ENCODE data around the gene SH3PXD2B. TPM values are rescaled to one million over a fixed set of nuclear protein-coding genes. Genes with fewer than 3 reads are reported as not detected.
"Not testable (repeated sequence)": the region's sequence is repeated elsewhere in the genome, so short reads cannot be mapped to it uniquely, and the experiment has no call there.

Gene SH3PXD2B
- total and polyA plus RNA-seq, 11 donors, result 1.1 to 22.7 (median 6.9) TPM

DNA sequence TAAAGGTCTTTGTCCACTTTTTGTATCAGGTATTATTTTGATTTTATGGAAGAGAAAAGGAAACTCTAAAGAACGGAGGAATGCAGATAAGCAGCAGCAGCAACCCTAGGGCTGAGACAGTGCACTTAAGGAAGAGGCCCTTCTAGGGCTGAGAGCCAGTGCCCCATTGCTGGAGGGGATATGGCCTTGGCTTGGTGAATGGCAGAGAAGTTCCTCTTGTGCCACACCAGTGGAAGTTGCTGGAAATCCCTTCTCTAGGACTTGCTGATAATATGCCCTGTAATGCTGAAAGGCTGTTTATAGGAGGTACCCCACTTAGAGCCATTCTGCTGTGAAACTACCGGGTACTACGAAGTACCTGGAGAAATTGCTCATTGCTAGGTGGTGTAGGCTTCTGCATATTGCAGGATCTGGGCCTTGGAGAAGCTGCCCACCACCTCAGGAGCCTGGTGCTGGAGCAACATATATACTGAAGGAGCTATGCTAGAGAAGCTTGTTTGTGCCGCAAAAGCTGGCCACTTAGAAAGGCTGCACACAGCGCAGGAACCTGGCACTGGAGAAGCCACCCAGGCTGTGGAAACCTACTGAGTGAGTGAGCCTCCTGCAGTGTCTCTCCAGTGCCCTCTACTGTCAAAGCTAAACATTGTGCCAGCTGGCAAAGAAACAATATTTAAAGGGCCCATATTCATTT lies 161.1 kb downstream of the SH3PXD2B start:
- ATAC-seq (peak; percentile 91 to 98 (median 97)), DNase-seq (peak in 4 of 5 donors; percentile 64 to 73 (median 66))
- no peaks in the 10 kb centered on the region for H3K36me3 ChIP-seq
- peaks cover 0 to 6% (median 0%) of the 10 kb centered on the region in 12 donors for H3K4me1 ChIP-seq
- intact Hi-C loops (cut with DNase I), result loop anchor here in 6 of 10 donors (2.0 to 10.0 kb wide), 6 partner anchors 98 to 378 kb away; partner anchors contain the start of genes STK10 (in 2 of the 6) and EFCAB9 (in 1 of the 6)
- no peaks in the 10 kb centered on the region for H3K27me3 ChIP-seq
- WGBS, 4 donors, result 40 to 54% (median 46%) methylated on average over 5 of the region's 5 CpGs
- H3K27ac ChIP-seq, result no peak overlapping the region
- H3K4me3 ChIP-seq, result no peak overlapping the region
- TF ChIP-seq, protein P1, sequence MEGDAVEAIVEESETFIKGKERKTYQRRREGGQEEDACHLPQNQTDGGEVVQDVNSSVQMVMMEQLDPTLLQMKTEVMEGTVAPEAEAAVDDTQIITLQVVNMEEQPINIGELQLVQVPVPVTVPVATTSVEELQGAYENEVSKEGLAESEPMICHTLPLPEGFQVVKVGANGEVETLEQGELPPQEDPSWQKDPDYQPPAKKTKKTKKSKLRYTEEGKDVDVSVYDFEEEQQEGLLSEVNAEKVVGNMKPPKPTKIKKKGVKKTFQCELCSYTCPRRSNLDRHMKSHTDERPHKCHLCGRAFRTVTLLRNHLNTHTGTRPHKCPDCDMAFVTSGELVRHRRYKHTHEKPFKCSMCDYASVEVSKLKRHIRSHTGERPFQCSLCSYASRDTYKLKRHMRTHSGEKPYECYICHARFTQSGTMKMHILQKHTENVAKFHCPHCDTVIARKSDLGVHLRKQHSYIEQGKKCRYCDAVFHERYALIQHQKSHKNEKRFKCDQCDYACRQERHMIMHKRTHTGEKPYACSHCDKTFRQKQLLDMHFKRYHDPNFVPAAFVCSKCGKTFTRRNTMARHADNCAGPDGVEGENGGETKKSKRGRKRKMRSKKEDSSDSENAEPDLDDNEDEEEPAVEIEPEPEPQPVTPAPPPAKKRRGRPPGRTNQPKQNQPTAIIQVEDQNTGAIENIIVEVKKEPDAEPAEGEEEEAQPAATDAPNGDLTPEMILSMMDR (IDR thresholded peaks at IDR 0.05), result peak; percentile 67 to 90 (median 81)
- TF ChIP-seq POLR2A (IDR thresholded peaks at IDR 0.05), result no peak
- no peaks in the 10 kb centered on the region for H3K9me3 ChIP-seq

DNA sequence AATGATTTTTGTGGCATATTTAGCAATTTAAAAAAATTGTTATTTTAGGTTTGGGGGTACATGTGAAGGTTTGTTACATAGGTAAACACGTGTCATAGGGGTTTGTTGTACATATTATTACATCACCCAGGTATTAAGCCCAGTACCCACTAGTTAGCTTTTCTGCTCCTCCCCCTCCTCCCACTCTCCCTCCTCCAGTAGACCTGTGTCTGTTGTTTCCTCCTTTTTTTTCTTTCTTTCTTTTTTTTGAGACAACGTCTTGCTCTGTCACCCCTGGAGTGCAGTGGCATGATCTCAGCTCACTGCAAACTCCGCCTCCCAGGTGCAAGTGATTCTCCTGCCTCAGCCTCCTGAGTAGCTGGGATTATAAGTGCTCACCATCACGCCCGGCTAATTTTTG lies 162.5 kb downstream of the SH3PXD2B start:
- not testable (repeated sequence) for DNase-seq, H3K4me3 ChIP-seq, H3K4me1 ChIP-seq, ATAC-seq, H3K9me3 ChIP-seq, H3K27ac ChIP-seq, H3K36me3 ChIP-seq, H3K27me3 ChIP-seq
- WGBS, 4 donors, result 85 to 90% (median 89%) methylated on average over 5 of the region's 5 CpGs
- intact Hi-C loops (cut with DNase I), result loop anchor here in 6 of 10 donors (2.0 to 10.0 kb wide), 6 partner anchors 97 to 377 kb away; partner anchors contain the start of genes STK10 (in 2 of the 6) and EFCAB9 (in 1 of the 6)

DNA sequence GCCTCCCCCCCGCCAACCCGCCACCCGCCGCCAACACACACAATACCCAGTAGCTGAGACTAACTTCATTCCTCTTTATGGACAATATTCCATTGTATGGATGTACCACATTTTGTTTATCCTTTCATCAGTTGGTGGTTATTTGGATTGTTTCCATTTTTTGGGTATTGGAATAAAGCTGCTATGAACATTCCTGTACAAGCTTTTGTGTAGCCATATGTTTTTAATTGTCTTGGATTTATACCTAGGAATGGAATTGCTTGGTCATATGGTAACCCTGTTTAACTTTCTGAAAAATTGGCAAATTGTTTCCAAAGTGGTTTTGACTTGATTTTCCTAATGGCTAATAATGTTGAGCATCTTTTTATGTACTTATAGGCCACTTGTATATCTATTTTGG lies 165.9 kb downstream of the SH3PXD2B start:
- DNase-seq (no peak), ATAC-seq (no peak)
- TF ChIP-seq POLR2A (IDR thresholded peaks at IDR 0.05), result no peak
- TF ChIP-seq, protein P1 (IDR thresholded peaks at IDR 0.05), result no peak
- Histone ChIP-seq H3K4me3 (no peak overlapping the region), H3K27ac (no peak overlapping the region), H3K4me1 (peaks cover 0 to 18% (median 7%) of the 10 kb centered on the region in 12 donors), H3K9me3 (no peaks in the 10 kb centered on the region), H3K27me3 (no peaks in the 10 kb centered on the region), H3K36me3 (no peaks in the 10 kb centered on the region)
- WGBS, 4 donors, result 92 to 100% (median 95%) methylated on average over 4 of the region's 4 CpGs
- intact Hi-C loops (cut with DNase I), result loop anchor here in 3 of 10 donors (10.0 kb wide), 3 partner anchors 104 to 374 kb away; partner anchors contain the start of genes SH3PXD2B (in 1 of the 3) and STK10 (in 1 of the 3)

DNA sequence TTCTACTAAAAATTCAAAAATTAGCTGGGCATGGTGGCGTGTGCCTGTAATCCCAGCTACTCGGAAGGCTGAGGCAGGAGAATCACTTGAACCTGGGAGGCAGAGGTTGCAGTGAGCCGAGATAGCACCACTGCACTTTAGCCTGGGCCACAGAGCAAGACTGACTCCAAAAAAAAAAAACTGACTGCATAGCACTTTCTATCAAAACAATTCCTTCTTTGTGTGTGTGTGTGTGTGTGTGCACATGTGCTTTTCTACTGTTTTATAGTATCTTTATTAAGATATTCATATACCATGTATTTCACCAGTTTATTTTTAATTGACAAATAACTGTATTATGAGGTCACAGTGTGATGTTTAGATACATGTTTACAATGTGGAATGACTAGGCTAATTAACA lies 167.2 kb downstream of the SH3PXD2B start:
- not testable (repeated sequence) for ATAC-seq
- intact Hi-C loops (cut with DNase I), result loop anchor here in 3 of 10 donors (10.0 kb wide), 3 partner anchors 102 to 372 kb away; partner anchors contain the start of genes SH3PXD2B (in 1 of the 3) and STK10 (in 1 of the 3)

More for the DNA sequence above, 167.2 kb downstream of the SH3PXD2B start:
- H3K9me3 ChIP-seq, H3K27ac ChIP-seq, H3K36me3 ChIP-seq, H3K4me3 ChIP-seq, H3K27me3 ChIP-seq, DNase-seq: not testable (repeated sequence)
- H3K4me1 ChIP-seq, result peaks cover 0 to 22% (median 10%) of the 10 kb centered on the region in 12 donors
- WGBS, 4 donors, result 94 to 99% (median 98%) methylated on average over 3 of the region's 3 CpGs
